Spleen (tissue), 11 donors: ENCODE measurements around the gene SACM1L. TPM values are rescaled to one million over a fixed set of nuclear protein-coding genes. Genes with fewer than 3 reads are reported as not detected.
"Not testable (repeated sequence)": the region's sequence is repeated elsewhere in the genome, so short reads cannot be mapped to it uniquely, and the experiment has no call there.

Experiments used
- DNase-seq: peaks from one replicate; pipeline ENCODE4 v3.0.0-alpha.2; 2020
- H3K27ac ChIP-seq, 8 donors: fragments of 200-600 bp; sonication (generic) in 7 of 8; 1 replicate in 4 of 8; 2 replicates in 4 of 8; pipeline versions ENCODE4 v1.5.0 to v1.8.0; 2016 to 2021; ENCODE audit warnings: inconsistent platforms in 4 of 8, mild to moderate bottlenecking in 4 of 8, moderate library complexity in 1 of 8
- H3K27me3 ChIP-seq, 7 donors: fragments of 200-600 bp; sonication (generic) in 6 of 7; replicated peaks in 1 of 7; 1 replicate in 4 of 7; 2 replicates in 3 of 7; pipeline versions ENCODE4 v1.5.0 to v1.8.0; 2016 to 2021; ENCODE audit warnings: inconsistent platforms in 3 of 7, mild to moderate bottlenecking in 1 of 7
- H3K36me3 ChIP-seq, 6 donors: fragments of 200-600 bp; sonication (generic) in 5 of 6; 1 replicate in 4 of 6; 2 replicates in 2 of 6; pipeline versions ENCODE4 v1.5.0 to v1.8.0; 2016 to 2021; ENCODE audit warnings: inconsistent platforms in 2 of 6
- H3K4me1 ChIP-seq, 6 donors: fragments of 200-600 bp; sonication (generic) in 5 of 6; 1 replicate in 3 of 6; 2 replicates in 3 of 6; pipeline versions ENCODE4 v1.5.0 to v1.8.0; 2016 to 2021; ENCODE audit warnings: inconsistent platforms in 3 of 6
- H3K4me3 ChIP-seq, 8 donors: fragments of 200-600 bp; sonication (generic) in 7 of 8; 1 replicate in 4 of 8; 2 replicates in 4 of 8; pipeline versions ENCODE4 v1.5.0 to v1.8.0; 2016 to 2021; ENCODE audit warnings: inconsistent platforms in 4 of 8, mild to moderate bottlenecking in 4 of 8, moderate library complexity in 2 of 8
- H3K9me3 ChIP-seq, 8 donors: fragments of 200-600 bp; sonication (generic) in 7 of 8; 1 replicate in 4 of 8; 2 replicates in 4 of 8; pipeline versions ENCODE4 v1.5.0 to v1.8.0; 2016 to 2021; ENCODE audit warnings: inconsistent platforms in 4 of 8
- POLR2A ChIP-seq, 3 donors: fragments of 450-650 bp; IDR thresholded peaks; one replicate each; pipeline ENCODE4 v1.5.1; 2017; ENCODE audit warnings: antibody characterized with exemption in 3 of 3, mild to moderate bottlenecking in 1 of 3
- POLR2AphosphoS5 ChIP-seq, 3 donors: sonication (generic); formaldehyde crosslinking; IDR thresholded peaks; one replicate each; pipeline ENCODE4 v1.5.1; 2017; ENCODE audit warnings: antibody characterized with exemption in 3 of 3
- WGBS, 5 donors: extraction: QIAGEN DNeasy Blood & Tissue Kit in 3 of 5; methylation state at CpG; one replicate each; pipeline versions ENCODE4 v1.1.5 to v1.1.7; 2013 to 2018; 5-methylcytosine and 5-hydroxymethylcytosine counted together
- intact Hi-C: fragments of 100-400 bp; cut with DNase I; formaldehyde crosslinking; loops from one replicate; pipeline ENCODE4 v1.15.0; 2023; ENCODE audit warnings: low total_unique reads
- polyA plus RNA-seq, 3 donors: library from polyadenylated mRNA; stranded (reverse); fragments of 200-250 nt; gene quantifications; one replicate each; pipeline ENCODE4 v1.2.1, GENCODE V29; 2013
- total RNA-seq, 7 donors: library from RNA; depleted of rRNA in 3 of 7; stranded (reverse); fragments of >200 nt in 3 of 7; fragmentation: NEBNext Ultra II Directional in 4 of 7; extraction: Animal tissue kit (Norgen Biotek cat#: 25700) in 4 of 7; gene quantifications; one replicate each; pipeline versions ENCODE4 v1.1.0 to v1.2.1, GENCODE V29; 2016 to 2021
- TF ChIP-seq, protein P1 (sequence below), 11 experiments: fragments of 200-600 bp in 7 of 11; fragments of 450-650 bp in 4 of 11; sonication (generic) in 4 of 11; IDR thresholded peaks in 8 of 11; conservative IDR thresholded peaks in 3 of 11; 1 replicate in 7 of 11; 2 replicates in 4 of 11; pipeline versions ENCODE4 v1.4.0 to v1.8.0; 2016 to 2021; ENCODE audit warnings: antibody characterized with exemption in 11 of 11, inconsistent platforms in 4 of 11, mild to moderate bottlenecking in 1 of 11
- donor health status: healthy with polysubstance abuse.
- donor health status: DM: no; HTN: no; CAD: no; lungs with moderate emphysema.
- donor health status: DM: no; HTN: no; CAD: no.
- donor health status: Bipolar disorder and iron deficiency.
- donor health status: healthy.
- donor health status: DM: no; HTN: no; CAD: no.
- donor health status: DM: yes; HTN: yes; CAD: no.

Gene SACM1L
- total and polyA plus RNA-seq, 10 donors: 21.0 to 93.7 (median 57.2) TPM

DNA sequence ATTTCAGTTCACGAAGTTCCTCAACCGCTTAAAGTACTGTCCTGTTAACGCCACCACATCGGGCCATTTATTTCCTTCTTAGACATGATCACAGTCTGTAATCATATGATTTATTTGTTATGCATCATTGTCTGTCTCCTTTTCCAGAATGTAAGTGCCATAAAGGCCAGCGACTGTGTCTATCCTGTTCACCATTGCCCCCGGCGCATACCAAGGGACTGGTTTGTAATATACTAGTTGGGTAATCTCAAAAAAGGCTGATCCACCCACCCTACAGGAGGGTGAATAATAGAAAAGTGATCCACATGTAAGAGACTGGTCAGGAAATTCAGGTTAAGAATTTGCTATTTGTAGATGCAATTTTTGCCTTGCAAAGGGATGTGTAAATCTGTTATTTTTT is 65.3 kb downstream of the SACM1L start:
- intact Hi-C loops: no loop called here
- Histone ChIP-seq H3K9me3 (no peaks in the 10 kb centered on the region), H3K36me3 (no peaks in the 10 kb centered on the region), H3K4me1 (no peaks in the 10 kb centered on the region), H3K27me3 (peaks cover 0 to 2% (median 0%) of the 10 kb centered on the region in 7 donors), H3K4me3 (no peak overlapping the region), H3K27ac (no peak overlapping the region)
- 92 to 98% (median 95%) methylated on average over 7 of the region's 7 CpGs for WGBS, 5 donors
- no peak for DNase-seq
- TF ChIP-seq POLR2AphosphoS5 (IDR thresholded peaks at IDR 0.05): no peak
- TF ChIP-seq, protein P1, sequence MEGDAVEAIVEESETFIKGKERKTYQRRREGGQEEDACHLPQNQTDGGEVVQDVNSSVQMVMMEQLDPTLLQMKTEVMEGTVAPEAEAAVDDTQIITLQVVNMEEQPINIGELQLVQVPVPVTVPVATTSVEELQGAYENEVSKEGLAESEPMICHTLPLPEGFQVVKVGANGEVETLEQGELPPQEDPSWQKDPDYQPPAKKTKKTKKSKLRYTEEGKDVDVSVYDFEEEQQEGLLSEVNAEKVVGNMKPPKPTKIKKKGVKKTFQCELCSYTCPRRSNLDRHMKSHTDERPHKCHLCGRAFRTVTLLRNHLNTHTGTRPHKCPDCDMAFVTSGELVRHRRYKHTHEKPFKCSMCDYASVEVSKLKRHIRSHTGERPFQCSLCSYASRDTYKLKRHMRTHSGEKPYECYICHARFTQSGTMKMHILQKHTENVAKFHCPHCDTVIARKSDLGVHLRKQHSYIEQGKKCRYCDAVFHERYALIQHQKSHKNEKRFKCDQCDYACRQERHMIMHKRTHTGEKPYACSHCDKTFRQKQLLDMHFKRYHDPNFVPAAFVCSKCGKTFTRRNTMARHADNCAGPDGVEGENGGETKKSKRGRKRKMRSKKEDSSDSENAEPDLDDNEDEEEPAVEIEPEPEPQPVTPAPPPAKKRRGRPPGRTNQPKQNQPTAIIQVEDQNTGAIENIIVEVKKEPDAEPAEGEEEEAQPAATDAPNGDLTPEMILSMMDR (IDR thresholded peaks at IDR 0.05 in 8 of 11, conservative IDR thresholded peaks at IDR 0.05 in 3 of 11): no peak
- no peak for TF ChIP-seq POLR2A (IDR thresholded peaks at IDR 0.05)

DNA sequence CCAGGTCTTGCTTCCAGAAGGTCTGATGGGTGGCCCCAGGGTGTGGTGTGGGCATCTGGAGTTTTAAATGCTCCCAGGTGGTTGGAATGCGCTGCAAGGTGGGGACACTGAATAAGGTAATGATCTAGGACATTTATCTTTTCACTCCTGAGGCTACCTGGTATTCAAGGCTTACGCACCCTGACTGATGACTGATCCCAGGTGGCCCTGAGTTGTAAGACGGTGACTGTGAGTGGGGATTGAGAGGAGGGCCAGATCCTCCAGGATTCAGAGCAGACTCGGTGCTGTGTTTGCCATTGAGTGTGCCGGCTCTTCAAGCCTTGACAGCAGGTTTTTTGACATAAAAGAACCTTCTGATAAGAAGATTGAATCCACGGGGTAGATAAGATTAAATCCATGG is 66.9 kb downstream of the SACM1L start:
- Histone ChIP-seq H3K4me1 (peaks cover 0 to 3% (median under 1%) of the 10 kb centered on the region in 6 donors), H3K27ac (no peak overlapping the region), H3K4me3 (no peak overlapping the region), H3K9me3 (no peaks in the 10 kb centered on the region), H3K27me3 (peaks cover 0 to 12% (median 0%) of the 10 kb centered on the region in 7 donors), H3K36me3 (no peaks in the 10 kb centered on the region)
- DNase-seq: no peak
- intact Hi-C loops: no loop called here
- 77 to 94% (median 88%) methylated on average over 6 of the region's 6 CpGs for WGBS, 5 donors
- TF ChIP-seq POLR2A (IDR thresholded peaks at IDR 0.05) (no peak), POLR2AphosphoS5 (IDR thresholded peaks at IDR 0.05) (no peak)
- TF ChIP-seq, protein P1 (IDR thresholded peaks at IDR 0.05 in 8 of 11, conservative IDR thresholded peaks at IDR 0.05 in 3 of 11): no peak

DNA sequence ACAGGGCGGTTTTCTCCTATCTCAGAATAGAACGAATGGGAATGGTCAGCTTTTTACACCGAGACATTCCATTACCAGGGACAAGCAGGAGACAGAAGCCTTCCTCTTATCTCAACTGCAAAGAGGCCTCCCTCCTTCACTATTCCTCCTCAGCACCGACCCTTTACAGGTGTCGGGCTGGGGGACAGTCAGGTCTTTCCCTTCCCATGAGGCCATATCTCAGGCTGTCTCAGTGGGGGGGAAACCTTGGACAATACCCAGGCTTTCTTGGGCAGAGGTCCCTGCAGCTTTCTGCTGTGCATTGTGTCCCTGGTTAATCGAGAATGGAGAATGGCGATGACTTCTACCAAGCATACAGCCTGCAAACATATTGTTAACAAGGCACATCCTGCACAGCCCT is 67.9 kb downstream of the SACM1L start:
- H3K36me3 ChIP-seq, H3K4me3 ChIP-seq, H3K4me1 ChIP-seq, H3K27ac ChIP-seq, H3K9me3 ChIP-seq, DNase-seq, intact Hi-C loops: not testable (repeated sequence)
- peaks cover 0 to 16% (median 0%) of the 10 kb centered on the region in 7 donors for H3K27me3 ChIP-seq
- WGBS, 5 donors: 75 to 86% (median 84%) methylated on average over 6 to 7 of the region's 7 CpGs

DNA sequence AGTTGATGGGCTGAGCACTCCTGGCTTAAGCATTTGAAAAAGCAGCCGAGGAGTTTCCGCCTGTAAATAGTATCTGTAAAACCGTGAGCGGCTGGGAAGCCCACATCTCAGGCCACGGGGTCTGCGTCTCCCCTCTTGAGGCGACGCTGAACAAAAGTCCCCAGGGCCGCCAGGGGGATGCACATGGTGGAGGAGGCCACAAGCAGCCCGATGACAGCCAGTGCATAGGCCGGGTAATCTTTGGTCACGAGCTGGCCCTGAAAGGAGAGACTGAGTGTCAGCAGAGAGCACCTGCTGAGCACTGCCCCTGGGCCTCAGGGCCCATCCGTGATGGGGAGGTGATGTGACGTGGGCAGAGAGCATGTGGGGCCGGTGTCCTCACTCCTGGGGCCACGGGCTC is 69.7 kb downstream of the SACM1L start:
- Histone ChIP-seq H3K36me3 (no peaks in the 10 kb centered on the region), H3K27ac (no peak overlapping the region), H3K9me3 (no peaks in the 10 kb centered on the region), H3K4me3 (no peak overlapping the region), H3K4me1 (peaks cover 0 to 8% (median 4%) of the 10 kb centered on the region in 6 donors), H3K27me3 (peaks cover 0 to 16% (median 0%) of the 10 kb centered on the region in 7 donors)
- no peak for DNase-seq
- intact Hi-C loops: no loop called here
- TF ChIP-seq POLR2A (IDR thresholded peaks at IDR 0.05): no peak
- TF ChIP-seq, protein P1 (IDR thresholded peaks at IDR 0.05 in 8 of 11, conservative IDR thresholded peaks at IDR 0.05 in 3 of 11): no peak
- TF ChIP-seq POLR2AphosphoS5 (IDR thresholded peaks at IDR 0.05): no peak
- 84 to 89% (median 85%) methylated on average over 16 of the region's 16 CpGs for WGBS, 5 donors

DNA sequence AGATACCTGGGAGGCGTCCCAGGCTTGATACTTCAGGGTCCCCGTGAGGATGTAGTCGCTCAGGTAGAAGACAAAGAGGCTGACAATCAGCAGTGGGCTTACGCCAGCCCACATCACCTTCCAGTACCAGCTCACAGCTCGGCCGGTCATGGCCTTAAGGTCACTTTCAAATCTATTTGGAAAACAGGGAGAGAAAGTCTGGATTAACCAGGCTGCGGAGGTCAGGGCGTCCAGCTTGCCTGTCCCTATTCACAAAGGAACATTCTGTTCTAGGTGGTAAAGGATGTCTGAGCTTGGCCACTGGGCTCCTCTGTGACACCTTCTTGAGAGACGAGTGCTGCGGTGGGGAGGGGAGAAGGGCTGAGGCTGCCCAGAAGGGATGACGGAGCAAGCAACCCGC is 70.7 kb downstream of the SACM1L start:
- H3K4me1 ChIP-seq: peaks cover 0 to 8% (median 4%) of the 10 kb centered on the region in 6 donors
- H3K27me3 ChIP-seq: peaks cover 0 to 16% (median 0%) of the 10 kb centered on the region in 7 donors
- intact Hi-C loops: loop anchor here (2.0 to 10.0 kb wide), 2 partner anchors 169 to 315 kb away; no protein-coding TSS in a partner anchor
- no peaks in the 10 kb centered on the region for H3K36me3 ChIP-seq
- WGBS, 5 donors: 88 to 95% (median 90%) methylated on average over 12 of the region's 12 CpGs
- H3K27ac ChIP-seq: no peak overlapping the region
- TF ChIP-seq POLR2AphosphoS5 (IDR thresholded peaks at IDR 0.05) (no peak), POLR2A (IDR thresholded peaks at IDR 0.05) (no peak)
- TF ChIP-seq, protein P1 (IDR thresholded peaks at IDR 0.05 in 8 of 11, conservative IDR thresholded peaks at IDR 0.05 in 3 of 11): no peak
- no peak overlapping the region for H3K4me3 ChIP-seq
- H3K9me3 ChIP-seq: no peaks in the 10 kb centered on the region
- DNase-seq: no peak
